SK-N-SH (cell line): Measurements from ENCODE around the gene SV2C. TPM values are rescaled to one million over a fixed set of nuclear protein-coding genes. Genes with fewer than 3 reads are reported as not detected.

Experiments used
- CTCF ChIA-PET: fragments of 300-600, 350-600 bp; formaldehyde crosslinking; extraction: SDS; loops from one replicate; lab custom pipeline; 2021; lab: Yijun Ruan, JAX
- POLR2A ChIA-PET: fragments of 350-600 bp; sonication (Branson Sonifier 250); formaldehyde crosslinking; extraction: SDS; loops from one replicate; lab custom pipeline; 2020; ENCODE audit warnings: antibody characterized with exemption, inconsistent platforms; lab: Yijun Ruan, JAX
- DNase-seq: peaks from one replicate; pipeline ENCODE4 v3.0.0; 2012
- H2AFZ ChIP-seq: fragments of 200-600 bp; sonication (generic); 2 replicates; pipeline ENCODE4 v1.8.1; 2016; ENCODE audit warnings: antibody characterized with exemption, mild to moderate bottlenecking, low read depth
- H3F3A ChIP-seq: fragments of 200-600 bp; sonication (generic); replicated peaks from 2 replicates; pipeline ENCODE3; 2016; ENCODE audit warnings: antibody characterized with exemption, mild to moderate bottlenecking; ENCODE audit not compliant: insufficient read depth
- H3K27ac ChIP-seq, 2 experiments: fragments of 200-500 bp in 1 of 2; fragments of 200-600 bp in 1 of 2; sonication (Bioruptor generic) in 1 of 2; sonication (generic), shearing (Covaris generic) in 1 of 2; 2 replicates each; pipeline versions ENCODE4 v1.5.1 to v1.6.1; 2014 to 2016; ENCODE audit warnings: low read depth in 2 of 2, inconsistent platforms in 1 of 2, low read length in 1 of 2, mild to moderate bottlenecking in 1 of 2, mixed read lengths in 1 of 2
- H3K27me3 ChIP-seq: fragments of 200-600 bp; sonication (generic), shearing (Covaris generic); 2 replicates; pipeline ENCODE4 v1.6.1; 2016; ENCODE audit warnings: mixed run types; ENCODE audit not compliant: insufficient read depth
- H3K36me3 ChIP-seq, 2 experiments: fragments of 200-500 bp in 1 of 2; fragments of 200-600 bp in 1 of 2; sonication (Bioruptor generic) in 1 of 2; sonication (generic) in 1 of 2; replicated peaks in 1 of 2; 2 replicates each; pipeline versions ENCODE3 to v1.5.1; 2014 to 2016; ENCODE audit warnings: low read length in 1 of 2, mild to moderate bottlenecking in 1 of 2; ENCODE audit not compliant: insufficient read depth in 2 of 2, control insufficient read depth in 1 of 2
- H3K4me1 ChIP-seq, 2 experiments: fragments of 200-500 bp in 1 of 2; fragments of 200-600 bp in 1 of 2; sonication (Bioruptor generic) in 1 of 2; sonication (generic), shearing (Covaris generic) in 1 of 2; 2 replicates each; pipeline versions ENCODE4 v1.5.1 to v1.6.1; 2014 to 2016; ENCODE audit warnings: low read depth in 1 of 2, low read length in 1 of 2, mixed run types in 1 of 2; ENCODE audit not compliant: insufficient read depth in 2 of 2, control insufficient read depth in 1 of 2
- H3K4me2 ChIP-seq: fragments of 200-600 bp; sonication (generic), shearing (Covaris generic); 2 replicates; pipeline ENCODE4 v1.6.1; 2017; ENCODE audit warnings: mixed run types
- H3K4me3 ChIP-seq, 2 experiments: fragments of 200-500 bp in 1 of 2; fragments of 200-600 bp in 1 of 2; sonication (Bioruptor generic) in 1 of 2; sonication (generic), shearing (Covaris generic) in 1 of 2; 2 replicates each; pipeline versions ENCODE4 v1.5.1 to v1.8.1; 2014 to 2016; ENCODE audit warnings: low read depth in 2 of 2, inconsistent platforms in 1 of 2, low read length in 1 of 2, mild to moderate bottlenecking in 1 of 2, mixed read lengths in 1 of 2, moderate library complexity in 1 of 2
- H3K79me2 ChIP-seq: fragments of 200-600 bp; sonication (generic); 2 replicates; pipeline ENCODE4 v1.8.1; 2017; ENCODE audit warnings: mild to moderate bottlenecking; ENCODE audit not compliant: insufficient read depth
- H3K9ac ChIP-seq: fragments of 200-600 bp; sonication (generic); 2 replicates; pipeline ENCODE4 v1.6.1; 2017; ENCODE audit warnings: mixed run types
- H3K9me2 ChIP-seq: fragments of 200-600 bp; sonication (generic); 2 replicates; pipeline ENCODE4 v1.6.1; 2017; ENCODE audit warnings: mixed run types
- H3K9me3 ChIP-seq: fragments of 200-600 bp; sonication (generic); 2 replicates; pipeline ENCODE4 v1.6.1; 2017; ENCODE audit warnings: mixed run types, mild to moderate bottlenecking, moderate library complexity
- H4K20me1 ChIP-seq: fragments of 200-600 bp; sonication (generic); 2 replicates; pipeline ENCODE4 v1.6.1; 2017; ENCODE audit warnings: mild to moderate bottlenecking, mixed run types; ENCODE audit not compliant: insufficient read depth
- CHD2 ChIP-seq: fragments of 150-350 bp; IDR thresholded peaks from 2 replicates; pipeline ENCODE4 v1.6.1; 2018; ENCODE audit warnings: low read length; ENCODE audit not compliant: partially characterized antibody
- CTCF ChIP-seq: fragments of 200-600 bp; sonication (generic); IDR thresholded peaks from 2 replicates; pipeline ENCODE4 v1.6.1; 2017; ENCODE audit warnings: antibody characterized with exemption, mild to moderate bottlenecking, moderate library complexity
- ELF1 ChIP-seq: IDR thresholded peaks from 2 replicates; pipeline ENCODE4 v1.4.0; 2012
- FOXM1 ChIP-seq: IDR thresholded peaks from 2 replicates; pipeline ENCODE4 v1.4.0; 2012; ENCODE audit warnings: low read depth, mild to moderate bottlenecking
- GABPA ChIP-seq: IDR thresholded peaks from 2 replicates; pipeline ENCODE4 v1.4.0; 2012; ENCODE audit warnings: low read depth, mild to moderate bottlenecking
- GATA2 ChIP-seq: sonication (generic); formaldehyde crosslinking; IDR thresholded peaks from 2 replicates; pipeline ENCODE4 v1.5.0; 2020; ENCODE audit warnings: mild to moderate bottlenecking, missing genetic modification reagents
- JUND ChIP-seq: IDR thresholded peaks from 2 replicates; pipeline ENCODE4 v1.4.0; 2012
- MAX ChIP-seq: IDR thresholded peaks from 2 replicates; pipeline ENCODE4 v1.4.0; 2012; ENCODE audit warnings: low read depth
- MEF2A ChIP-seq: IDR thresholded peaks from 2 replicates; pipeline ENCODE4 v1.4.0; 2012; ENCODE audit warnings: low read depth, borderline replicate concordance
- NFIC ChIP-seq: IDR thresholded peaks from 2 replicates; pipeline ENCODE4 v1.4.0; 2012; ENCODE audit warnings: borderline replicate concordance
- NRF1 ChIP-seq: IDR thresholded peaks from 2 replicates; pipeline ENCODE4 v1.6.1; 2012; ENCODE audit warnings: low read depth, mild to moderate bottlenecking, low read length
- RCOR1 ChIP-seq: fragments of 150-350 bp; IDR thresholded peaks from 2 replicates; pipeline ENCODE4 v1.6.1; 2017; ENCODE audit warnings: antibody characterized with exemption, low read length
- REST ChIP-seq: IDR thresholded peaks from 2 replicates; pipeline ENCODE4 v1.6.1; 2012; ENCODE audit warnings: mild to moderate bottlenecking, low read depth, low read length, moderate library complexity
- RFX5 ChIP-seq: IDR thresholded peaks from 2 replicates; pipeline ENCODE4 v1.6.1; 2012; ENCODE audit warnings: mild to moderate bottlenecking, improper control_type of control experiment, low read length
- RXRA ChIP-seq: IDR thresholded peaks from 2 replicates; pipeline ENCODE4 v1.4.0; 2012; ENCODE audit warnings: low read depth, mild to moderate bottlenecking, borderline replicate concordance
- SIN3A ChIP-seq: IDR thresholded peaks from 2 replicates; pipeline ENCODE4 v1.6.1; 2012; ENCODE audit warnings: low read depth, mild to moderate bottlenecking, low read length, moderate library complexity, borderline replicate concordance
- SMC3 ChIP-seq: IDR thresholded peaks from 2 replicates; pipeline ENCODE4 v1.6.1; 2012; ENCODE audit warnings: low read depth, low read length, improper control_type of control experiment
- USF1 ChIP-seq: IDR thresholded peaks from 2 replicates; pipeline ENCODE4 v1.4.0; 2012; ENCODE audit warnings: low read depth, borderline replicate concordance
- YY1 ChIP-seq: IDR thresholded peaks from 2 replicates; pipeline ENCODE4 v1.4.0; 2012; ENCODE audit warnings: low read depth, mild to moderate bottlenecking
- WGBS: methylation state at CpG from one replicate; pipeline ENCODE4 v1.1.6; 2017; ENCODE audit warnings: low lambda C conversion rate; 5-methylcytosine and 5-hydroxymethylcytosine counted together
- polyA plus RNA-seq, 3 experiments: library from polyadenylated mRNA; depleted of rRNA; stranded (reverse); fragments of >200 nt; gene quantifications; 2 replicates each; pipeline ENCODE4 v1.2.3, GENCODE V29; 2012

SV2C gene
- polyA plus RNA-seq, 1 of the 3 experiments (the other 2 are of a cell fraction): 0.05 TPM

GRCh38 chr5:76251656-76252055, 168.5 kb downstream of the SV2C start:
- peaks cover 0 to 13% of the 10 kb centered on the region in 2 experiments; a peak in 1 of 4 replicates for H3K4me1 ChIP-seq
- DNase-seq: no peak
- H3K79me2 ChIP-seq: no peaks in the 10 kb centered on the region
- TF ChIP-seq CHD2: no peak
- no peak for TF ChIP-seq CTCF
- no peak for TF ChIP-seq MEF2A
- TF ChIP-seq SMC3: no peak
- TF ChIP-seq RXRA: no peak
- TF ChIP-seq ELF1: no peak
- TF ChIP-seq REST: no peak
- TF ChIP-seq JUND: no peak
- TF ChIP-seq MAX: no peak
- no peak for TF ChIP-seq FOXM1
- no peak for TF ChIP-seq SIN3A
- TF ChIP-seq RCOR1: no peak
- no peak for TF ChIP-seq RFX5
- TF ChIP-seq GABPA: no peak
- no peak for TF ChIP-seq YY1
- TF ChIP-seq GATA2 (CRISPR knock-in tag): no peak
- no peak for TF ChIP-seq USF1
- no peak for TF ChIP-seq NFIC
- no peak for TF ChIP-seq NRF1
- no peak overlapping the region for H3K4me2 ChIP-seq
- CTCF ChIA-PET: interaction anchor here (0.9 to 1.5 kb wide), 3 partner anchors 77 to 515 kb away, joined by 3 to 5 read pairs (median 3); no protein-coding TSS in a partner anchor
- H3F3A ChIP-seq: no peaks in the 10 kb centered on the region
- no peaks in the 10 kb centered on the region for H3K27me3 ChIP-seq
- no peaks in the 10 kb centered on the region for H3K9me3 ChIP-seq
- H3K36me3 ChIP-seq: no peaks in the 10 kb centered on the region
- no peak overlapping the region for H3K27ac ChIP-seq
- no peak overlapping the region for H3K9ac ChIP-seq
- WGBS: 63% methylated on average over 2 of the region's 2 CpGs
- POLR2A ChIA-PET: no interaction called here
- H4K20me1 ChIP-seq: no peaks in the 10 kb centered on the region
- no peak overlapping the region for H2AFZ ChIP-seq
- no peak overlapping the region for H3K4me3 ChIP-seq
- no peaks in the 10 kb centered on the region for H3K9me2 ChIP-seq
